H1 (cell line): ENCODE measurements around the gene MTFR1L. TPM values are rescaled to one million over a fixed set of nuclear protein-coding genes. Genes with fewer than 3 reads are reported as not detected.

ENCODE experiments used
- CTCF ChIA-PET: fragments of 300-600 bp; sonication (Branson Sonifier 250); formaldehyde crosslinking; loops from one replicate; lab custom pipeline; 2021; ENCODE audit not compliant: partially characterized antibody; lab: Charles Lee
- POLR2A ChIA-PET: fragments of 300-600 bp; sonication (Branson Sonifier 250); formaldehyde crosslinking; loops from one replicate; lab custom pipeline; 2021; ENCODE audit warnings: inconsistent platforms; ENCODE audit not compliant: partially characterized antibody; lab: Charles Lee
- DNase-seq, 2 experiments: peaks; one replicate each; pipeline versions ENCODE4 v3.0.0 to v3.0.0-alpha.2; 2010 to 2022; ENCODE audit warnings: low spot score in 2 of 2, low read depth in 1 of 2, mixed read lengths in 1 of 2
- FAIRE-seq: peaks from 2 replicates; lab custom pipeline; 2011; peaks lifted over from hg19 to GRCh38; lab: Jason Lieb, UNC
- H2AFZ ChIP-seq: 2 replicates; pipeline ENCODE4 v1.8.1; 2012; ENCODE audit warnings: low read length, inconsistent platforms
- H2AK5ac ChIP-seq: 2 replicates; pipeline ENCODE4 v1.6.1; 2013; ENCODE audit warnings: low read depth, low read length
- H2BK120ac ChIP-seq: replicated peaks from 2 replicates; pipeline ENCODE3; 2013; ENCODE audit warnings: low read depth, low read length, inconsistent platforms
- H2BK12ac ChIP-seq: 2 replicates; pipeline ENCODE4 v1.6.1; 2013; ENCODE audit warnings: low read depth, low read length
- H2BK15ac ChIP-seq: 2 replicates; pipeline ENCODE4 v1.6.1; 2013; ENCODE audit warnings: low read length
- H2BK20ac ChIP-seq: 2 replicates; pipeline ENCODE4 v1.6.1; 2013; ENCODE audit warnings: low read length
- H2BK5ac ChIP-seq: 2 replicates; pipeline ENCODE4 v1.6.1; 2013; ENCODE audit warnings: low read depth, low read length
- H3K14ac ChIP-seq: 2 replicates; pipeline ENCODE4 v1.6.1; 2013; ENCODE audit warnings: inconsistent platforms; ENCODE audit not compliant: insufficient read length
- H3K18ac ChIP-seq: 2 replicates; pipeline ENCODE4 v1.6.1; 2013; ENCODE audit warnings: low read length; ENCODE audit errors: extremely low read depth
- H3K23ac ChIP-seq: 2 replicates; pipeline ENCODE4 v1.6.1; 2013; ENCODE audit warnings: inconsistent platforms; ENCODE audit not compliant: insufficient read length
- H3K23me2 ChIP-seq: 2 replicates; pipeline ENCODE4 v1.6.1; 2013; ENCODE audit warnings: low read depth, low read length
- H3K27ac ChIP-seq: 2 replicates; pipeline ENCODE4 v1.6.1; 2011; ENCODE audit warnings: low read depth, low read length, inconsistent platforms
- H3K27me3 ChIP-seq, 4 experiments: replicated peaks in 1 of 4; 1 replicate in 1 of 4; 2 replicates in 3 of 4; pipeline versions ENCODE4 v1.6.1 to v1.8.1; 2011 to 2013; ENCODE audit warnings: low read length in 3 of 4, mild to moderate bottlenecking in 3 of 4, inconsistent platforms in 2 of 4, mixed read lengths in 2 of 4, moderate library complexity in 1 of 4; ENCODE audit not compliant: control insufficient read depth in 3 of 4, insufficient read depth in 3 of 4; ENCODE audit errors: extremely low read depth in 1 of 4
- H3K36me3 ChIP-seq, 4 experiments: 2 replicates each; pipeline versions ENCODE4 v1.6.1 to v1.8.1; 2011 to 2013; ENCODE audit warnings: mild to moderate bottlenecking in 4 of 4, low read length in 3 of 4, moderate library complexity in 2 of 4, control low read depth in 1 of 4, inconsistent platforms in 1 of 4; ENCODE audit not compliant: insufficient read depth in 4 of 4, control insufficient read depth in 2 of 4
- H3K4ac ChIP-seq: replicated peaks from 2 replicates; pipeline ENCODE3; 2013; ENCODE audit warnings: low read length, low read depth, mixed read lengths, inconsistent platforms; ENCODE audit not compliant: insufficient read length
- H3K4me1 ChIP-seq, 4 experiments: replicated peaks in 1 of 4; 1 replicate in 1 of 4; 2 replicates in 3 of 4; pipeline versions ENCODE4 v1.6.1 to v1.8.1; 2011 to 2013; ENCODE audit warnings: low read length in 3 of 4, inconsistent platforms in 2 of 4, mixed read lengths in 1 of 4; ENCODE audit not compliant: insufficient read depth in 4 of 4, control insufficient read depth in 3 of 4
- H3K4me2 ChIP-seq, 2 experiments: 2 replicates each; pipeline versions ENCODE4 v1.6.1 to v1.8.1; 2011 to 2013; ENCODE audit warnings: low read depth in 2 of 2, low read length in 2 of 2, control low read depth in 1 of 2, inconsistent platforms in 1 of 2, mild to moderate bottlenecking in 1 of 2; ENCODE audit not compliant: insufficient read depth in 1 of 2
- H3K4me3 ChIP-seq, 4 experiments: fragments of 200-600, 300-600 bp in 1 of 4; sonication (generic), shearing (Covaris generic), sonication (Bioruptor Twin) in 1 of 4; 2 replicates each; pipeline versions ENCODE4 v1.5.1 to v1.8.1; 2011 to 2016; ENCODE audit warnings: low read length in 4 of 4, low read depth in 3 of 4, control low read depth in 2 of 4, inconsistent platforms in 2 of 4, mild to moderate bottlenecking in 2 of 4, mixed read lengths in 1 of 4, moderate library complexity in 1 of 4; ENCODE audit not compliant: insufficient read depth in 2 of 4; ENCODE audit errors: extremely low read depth in 1 of 4
- H3K56ac ChIP-seq: replicated peaks from 2 replicates; pipeline ENCODE3; 2013; ENCODE audit warnings: low read depth, mild to moderate bottlenecking, mixed read lengths, low read length, inconsistent platforms; ENCODE audit not compliant: insufficient read length
- H3K79me1 ChIP-seq: 2 replicates; pipeline ENCODE4 v1.6.1; 2013; ENCODE audit warnings: low read depth, low read length, control low read depth
- H3K79me2 ChIP-seq, 2 experiments: 2 replicates each; pipeline versions ENCODE4 v1.6.1 to v1.8.1; 2012 to 2013; ENCODE audit warnings: low read length in 2 of 2, mild to moderate bottlenecking in 2 of 2, inconsistent platforms in 1 of 2; ENCODE audit not compliant: insufficient read depth in 2 of 2, control insufficient read depth in 1 of 2
- H3K9ac ChIP-seq, 4 experiments: replicated peaks in 1 of 4; 1 replicate in 1 of 4; 2 replicates in 3 of 4; pipeline versions ENCODE4 v1.6.1 to v1.8.1; 2011 to 2013; ENCODE audit warnings: low read depth in 3 of 4, low read length in 3 of 4, control low read depth in 2 of 4, mild to moderate bottlenecking in 2 of 4, moderate library complexity in 2 of 4, inconsistent platforms in 1 of 4; ENCODE audit errors: extremely low read depth in 1 of 4
- H3K9me3 ChIP-seq, 2 experiments: 2 replicates each; pipeline versions ENCODE4 v1.6.1 to v1.8.1; 2012 to 2013; ENCODE audit warnings: mild to moderate bottlenecking in 2 of 2, moderate library complexity in 2 of 2, control low read depth in 1 of 2, inconsistent platforms in 1 of 2, low read depth in 1 of 2, low read length in 1 of 2, mixed read lengths in 1 of 2; ENCODE audit not compliant: insufficient read depth in 2 of 2
- H4K20me1 ChIP-seq, 2 experiments: replicated peaks in 1 of 2; 2 replicates each; pipeline versions ENCODE3 to v1.8.1; 2011 to 2013; ENCODE audit warnings: inconsistent platforms in 2 of 2, low read length in 2 of 2, mild to moderate bottlenecking in 1 of 2; ENCODE audit not compliant: insufficient read depth in 2 of 2, control insufficient read depth in 1 of 2
- H4K5ac ChIP-seq: 2 replicates; pipeline ENCODE4 v1.6.1; 2013; ENCODE audit warnings: low read length, low read depth, mixed read lengths, inconsistent platforms; ENCODE audit not compliant: insufficient read length
- H4K8ac ChIP-seq: 2 replicates; pipeline ENCODE4 v1.8.0; 2013; ENCODE audit warnings: mild to moderate bottlenecking, moderate library complexity, low read length, inconsistent platforms; ENCODE audit not compliant: insufficient read depth; ENCODE audit errors: extremely low read depth
- H4K91ac ChIP-seq: replicated peaks from 2 replicates; pipeline ENCODE3; 2013; ENCODE audit warnings: low read length, mixed read lengths, inconsistent platforms; ENCODE audit not compliant: insufficient read length
- BACH1 ChIP-seq: IDR thresholded peaks from 2 replicates; pipeline ENCODE4 v1.6.1; 2012; ENCODE audit warnings: low read length, improper control_type of control experiment
- GABPA ChIP-seq: IDR thresholded peaks from 2 replicates; pipeline ENCODE4 v1.6.1; 2011; ENCODE audit warnings: mild to moderate bottlenecking, low read length, moderate library complexity, borderline replicate concordance; ENCODE audit not compliant: insufficient read depth
- JUND ChIP-seq: IDR thresholded peaks from 2 replicates; pipeline ENCODE4 v1.6.1; 2011; ENCODE audit warnings: mild to moderate bottlenecking, improper control_type of control experiment, low read length
- KDM5A ChIP-seq: fragments of 200-600 bp; IDR thresholded peaks from 2 replicates; pipeline ENCODE4 v1.7.1; 2012; ENCODE audit warnings: mild to moderate bottlenecking, low read length, inconsistent platforms, mixed read lengths
- PHF8 ChIP-seq: fragments of 200-600 bp; sonication (generic); conservative IDR thresholded peaks from 2 replicates; pipeline ENCODE4 v1.7.1; 2012; ENCODE audit warnings: low read depth, mild to moderate bottlenecking, inconsistent platforms, low read length, moderate library complexity
- TCF12 ChIP-seq: IDR thresholded peaks from 2 replicates; pipeline ENCODE4 v1.6.1; 2011; ENCODE audit warnings: low read depth, mild to moderate bottlenecking, low read length
- TEAD4 ChIP-seq: IDR thresholded peaks from 2 replicates; pipeline ENCODE4 v1.6.1; 2012; ENCODE audit warnings: low read depth, low read length, inconsistent platforms, mixed read lengths
- WGBS, 2 experiments: shearing (Covaris generic) in 1 of 2; methylation state at CpG; one replicate each; pipeline versions ENCODE4 v1.1.6 to v1.1.7; 2013 to 2015; ENCODE audit warnings: low lambda C conversion rate in 2 of 2, mixed read lengths in 2 of 2, inconsistent platforms in 1 of 2, low coverage in 1 of 2, missing lambda C conversion rate in 1 of 2; ENCODE audit not compliant: insufficient replicate concordance in 2 of 2, insufficient coverage in 1 of 2, insufficient read length in 1 of 2; ENCODE audit errors: extremely low coverage in 1 of 2, missing lambda C conversion rate in 1 of 2; 5-methylcytosine and 5-hydroxymethylcytosine counted together
- polyA plus RNA-seq, 7 experiments: library from polyadenylated mRNA; depleted of rRNA in 3 of 7; stranded (reverse) in 5 of 7; unstranded in 2 of 7; fragments of >200 nt in 5 of 7; fragments of 200-250 nt in 2 of 7; gene quantifications; 1 replicate in 5 of 7; 2 replicates in 1 of 7; 4 replicates in 1 of 7; pipeline versions ENCODE4 v1.2.1 to v1.2.3, GENCODE V29; 2011 to 2013; ENCODE audit warnings: missing spikeins in 2 of 7, mixed read lengths in 2 of 7
- total RNA-seq: library from RNA; stranded (reverse); fragmentation: NEBNext Ultra II Directional; extraction: Animal tissue kit (Norgen Biotek cat#: 25700); gene quantifications from 2 replicates; pipeline ENCODE4 v1.2.1, GENCODE V29; 2021
- TF ChIP-seq, protein P1 (sequence below), 3 experiments: IDR thresholded peaks; 1 replicate in 2 of 3; 2 replicates in 1 of 3; pipeline versions ENCODE4 v1.5.1 to v1.6.1; 2011; ENCODE audit warnings: low read length in 3 of 3, mild to moderate bottlenecking in 3 of 3, inconsistent platforms in 2 of 3, low read depth in 1 of 3, moderate library complexity in 1 of 3; ENCODE audit not compliant: insufficient read depth in 1 of 3; ENCODE audit errors: control extremely low read depth in 1 of 3

MTFR1L gene
- total and polyA plus RNA-seq, 2 of the 8 experiments (the other 6 are each of a cell fraction or from before 2014, with no cell fraction given), result 20.8 to 23.1 TPM

DNA sequence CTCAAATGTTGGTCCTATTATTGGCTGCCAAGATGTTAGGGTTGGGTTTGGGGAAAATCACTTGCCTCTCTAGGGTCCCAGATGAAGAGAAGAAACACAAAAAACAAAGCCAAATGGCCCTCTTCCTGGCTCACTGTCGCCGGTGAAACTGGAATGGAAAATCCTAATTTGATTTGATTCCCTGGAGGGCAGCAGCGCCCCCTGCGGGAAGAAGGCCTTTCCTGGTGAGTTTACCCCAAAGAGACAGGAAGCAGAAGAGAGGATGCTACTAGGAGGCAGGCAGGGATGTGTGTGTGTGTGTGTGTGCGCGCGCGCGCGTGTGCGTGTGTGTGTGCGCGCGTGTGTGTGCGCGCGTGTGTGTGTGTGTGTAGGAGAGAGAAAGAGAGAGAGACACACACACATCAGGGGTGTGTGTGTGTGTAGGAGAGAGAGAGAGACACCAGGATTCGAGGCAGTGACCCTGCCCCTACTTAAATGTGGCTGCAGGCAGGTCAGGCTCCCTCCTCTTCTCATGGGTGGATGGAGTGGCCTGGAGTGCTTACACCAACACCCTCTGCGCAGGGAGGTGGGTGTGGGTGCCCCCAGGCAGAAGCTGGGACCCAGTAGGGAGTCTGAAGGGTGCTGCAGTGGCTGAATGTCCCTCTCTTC, 22.8 kb upstream of the MTFR1L start:
- no peaks in the 10 kb centered on the region for H3K79me2 ChIP-seq
- TF ChIP-seq GABPA (no peak), PHF8 (no peak), BACH1 (no peak), KDM5A (no peak), TEAD4 (no peak), TCF12 (no peak), JUND (0 out of 2 replicates have a peak, but pooled peaks have one; percentile 9)
- TF ChIP-seq, protein P1, sequence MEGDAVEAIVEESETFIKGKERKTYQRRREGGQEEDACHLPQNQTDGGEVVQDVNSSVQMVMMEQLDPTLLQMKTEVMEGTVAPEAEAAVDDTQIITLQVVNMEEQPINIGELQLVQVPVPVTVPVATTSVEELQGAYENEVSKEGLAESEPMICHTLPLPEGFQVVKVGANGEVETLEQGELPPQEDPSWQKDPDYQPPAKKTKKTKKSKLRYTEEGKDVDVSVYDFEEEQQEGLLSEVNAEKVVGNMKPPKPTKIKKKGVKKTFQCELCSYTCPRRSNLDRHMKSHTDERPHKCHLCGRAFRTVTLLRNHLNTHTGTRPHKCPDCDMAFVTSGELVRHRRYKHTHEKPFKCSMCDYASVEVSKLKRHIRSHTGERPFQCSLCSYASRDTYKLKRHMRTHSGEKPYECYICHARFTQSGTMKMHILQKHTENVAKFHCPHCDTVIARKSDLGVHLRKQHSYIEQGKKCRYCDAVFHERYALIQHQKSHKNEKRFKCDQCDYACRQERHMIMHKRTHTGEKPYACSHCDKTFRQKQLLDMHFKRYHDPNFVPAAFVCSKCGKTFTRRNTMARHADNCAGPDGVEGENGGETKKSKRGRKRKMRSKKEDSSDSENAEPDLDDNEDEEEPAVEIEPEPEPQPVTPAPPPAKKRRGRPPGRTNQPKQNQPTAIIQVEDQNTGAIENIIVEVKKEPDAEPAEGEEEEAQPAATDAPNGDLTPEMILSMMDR (IDR thresholded peaks at IDR 0.05; ENCODE audit: control extremely low read depth in 1 of 3, insufficient read depth in 1 of 3, low read depth in 1 of 3, low read length in 3 of 3), result peak; percentile 86 to 89 (median 87)

More for the DNA sequence above, 22.8 kb upstream of the MTFR1L start:
- DNase-seq, result peak; percentile 65 to 98
- Histone ChIP-seq H3K36me3 (no peaks in the 10 kb centered on the region), H3K4me3 (no peak overlapping the region), H3K56ac (no peak overlapping the region), H4K8ac (no peak overlapping the region), H3K79me1 (no peaks in the 10 kb centered on the region), H4K91ac (no peak overlapping the region), H3K4ac (no peak overlapping the region), H2AFZ (peak overlapping the region; percentile 91), H3K4me2 (no peak overlapping the region), H4K20me1 (no peaks in the 10 kb centered on the region), H3K14ac (no peak overlapping the region), H3K23ac (no peak overlapping the region), H3K4me1 (peaks cover 4 to 14% (median 11%) of the 10 kb centered on the region in 4 experiments; a peak in 6 of 7 replicates), H3K23me2 (peaks cover 9% of the 10 kb centered on the region; the same call in 1 of the 2 replicates), H2BK15ac (no peak overlapping the region; the same call in 1 of the 2 replicates), H2BK12ac (peak overlapping the region; percentile 82; the same call in 1 of the 2 replicates), H3K27me3 (peaks cover 0 to 2% (median under 1%) of the 10 kb centered on the region in 4 experiments; a peak in 3 of 7 replicates), H3K27ac (no peak overlapping the region), H3K9ac (no peak overlapping the region), H4K5ac (no peak overlapping the region), H2BK20ac (peak overlapping the region; percentile 9; the same call in 1 of the 2 replicates), H3K9me3 (no peaks in the 10 kb centered on the region), H2AK5ac (no peak overlapping the region), H3K18ac (no peak overlapping the region), H2BK120ac (no peak overlapping the region), H2BK5ac (0 out of 2 replicates have a peak overlapping the region, but pooled peaks have one; percentile 0)
- ChIA-PET POLR2A (interaction anchor here (1.0 to 1.3 kb wide), 2 partner anchors 13 to 50 kb away, joined by 3 to 5 read pairs; no protein-coding TSS in a partner anchor), CTCF (interaction anchor here (0.6 to 8.3 kb wide), 50 partner anchors 10 to 301 kb away, joined by 3 to 83 read pairs (median 5); no protein-coding TSS in a partner anchor)
- WGBS, 2 experiments, result 13% methylated on average over 5 of the region's 19 CpGs; no CpG with 5 or more reads in 1 of the 2 experiments
- FAIRE-seq, result peak; percentile 85
